Calu3 (cell line): Measurements from ENCODE around the gene WDR74. TPM values are rescaled to one million over a fixed set of nuclear protein-coding genes. Genes with fewer than 3 reads are reported as not detected.
A peak's percentile ranks its signal among the peaks of the same experiment; 100 is the strongest.

ENCODE experiments used
- BruUV-seq: library from RNA; stranded (reverse); fragments of 400-500 nt; replicated peaks from 2 replicates; lab custom pipeline; 2021; lab: Mats Ljungman, UMichigan
- CTCF ChIA-PET: fragments of 300-600 bp; sonication (Branson Sonifier 250); formaldehyde crosslinking; loops from one replicate; lab custom pipeline; 2022; ENCODE audit warnings: antibody characterized with exemption; lab: Charles Lee
- DNase-seq: peaks from one replicate; pipeline ENCODE4 v3.0.0; 2022
- H3K27ac Mint-ChIP-seq: one replicate; pipeline ENCODE4 v1.8.0; 2022; ENCODE audit warnings: mixed read lengths; ENCODE audit not compliant: unreplicated experiment
- H3K27me3 Mint-ChIP-seq: one replicate; pipeline ENCODE4 v1.8.0; 2022; ENCODE audit warnings: mixed read lengths; ENCODE audit not compliant: unreplicated experiment
- H3K36me3 Mint-ChIP-seq: one replicate; pipeline ENCODE4 v1.8.0; 2022; ENCODE audit warnings: mild to moderate bottlenecking, moderate library complexity, mixed read lengths; ENCODE audit not compliant: insufficient read depth, unreplicated experiment
- H3K4me1 Mint-ChIP-seq: one replicate; pipeline ENCODE4 v1.8.0; 2022; ENCODE audit warnings: mild to moderate bottlenecking, low read depth, mixed read lengths; ENCODE audit not compliant: unreplicated experiment
- H3K4me3 Mint-ChIP-seq: one replicate; pipeline ENCODE4 v1.8.0; 2022; ENCODE audit warnings: mild to moderate bottlenecking, low read depth, moderate library complexity, mixed read lengths; ENCODE audit not compliant: unreplicated experiment
- H3K9me3 Mint-ChIP-seq: one replicate; pipeline ENCODE4 v1.8.0; 2022; ENCODE audit warnings: low read depth, mixed read lengths; ENCODE audit not compliant: unreplicated experiment
- intact Hi-C: fragments of 100-400 bp; cut with micrococcal nuclease; formaldehyde crosslinking; loops from one replicate; pipeline ENCODE4 v1.10.0; 2022; ENCODE audit not compliant: unreplicated experiment
- total RNA-seq: library from RNA; stranded (reverse); gene quantifications from 2 replicates; pipeline ENCODE4 v1.2.3, GENCODE V29; 2022
- TF ChIP-seq, protein P1 (sequence below): fragments of 200-600 bp; IDR thresholded peaks from one replicate; pipeline ENCODE4 v1.8.0; 2022; ENCODE audit warnings: antibody characterized with exemption; ENCODE audit not compliant: unreplicated experiment

The WDR74 gene
- total RNA-seq, 1 experiment from 2014 or later = 87.7 TPM

DNA sequence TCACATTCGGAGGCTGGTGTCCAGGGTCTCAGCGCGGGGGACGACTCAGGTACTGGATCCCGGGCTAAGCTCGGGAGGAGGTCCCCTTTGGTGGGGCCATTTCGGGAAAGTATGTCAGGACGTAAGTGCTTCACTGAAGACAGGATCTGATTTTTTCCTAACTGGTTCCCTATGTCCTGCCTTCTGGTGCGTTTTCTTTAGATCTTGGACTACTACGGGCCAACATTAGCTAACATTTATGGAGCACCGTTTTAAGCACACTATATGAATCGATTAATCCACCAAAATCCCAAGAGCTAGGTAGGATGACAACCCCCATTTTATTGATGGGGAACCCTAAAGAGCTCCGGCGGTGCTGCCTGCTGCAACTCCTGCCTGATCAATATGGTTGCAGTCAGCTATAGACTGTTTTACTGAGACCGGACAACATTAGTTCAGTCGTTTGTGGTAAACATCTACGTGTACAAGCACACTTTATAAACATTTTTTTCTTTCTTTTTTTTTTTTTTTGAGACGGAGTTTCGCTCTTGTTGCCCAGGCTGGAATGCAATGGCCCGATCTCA lies 17.0 kb upstream of the WDR74 start:
- peaks cover 74% of the 10 kb centered on the region for H3K36me3 Mint-ChIP-seq
- CTCF ChIA-PET = interaction anchor here (0.7 to 1.2 kb wide), 3 partner anchors 11 to 28 kb away, joined by 3 to 4 read pairs (median 3); no protein-coding TSS in a partner anchor
- no peaks in the 10 kb centered on the region for H3K27me3 Mint-ChIP-seq
- TSS peak; percentile 89 for BruUV-seq
- peaks cover 42% of the 10 kb centered on the region for H3K4me1 Mint-ChIP-seq
- intact Hi-C loops = no loop called here
- no peaks in the 10 kb centered on the region for H3K9me3 Mint-ChIP-seq
- no peak for DNase-seq
- TF ChIP-seq, protein P1, sequence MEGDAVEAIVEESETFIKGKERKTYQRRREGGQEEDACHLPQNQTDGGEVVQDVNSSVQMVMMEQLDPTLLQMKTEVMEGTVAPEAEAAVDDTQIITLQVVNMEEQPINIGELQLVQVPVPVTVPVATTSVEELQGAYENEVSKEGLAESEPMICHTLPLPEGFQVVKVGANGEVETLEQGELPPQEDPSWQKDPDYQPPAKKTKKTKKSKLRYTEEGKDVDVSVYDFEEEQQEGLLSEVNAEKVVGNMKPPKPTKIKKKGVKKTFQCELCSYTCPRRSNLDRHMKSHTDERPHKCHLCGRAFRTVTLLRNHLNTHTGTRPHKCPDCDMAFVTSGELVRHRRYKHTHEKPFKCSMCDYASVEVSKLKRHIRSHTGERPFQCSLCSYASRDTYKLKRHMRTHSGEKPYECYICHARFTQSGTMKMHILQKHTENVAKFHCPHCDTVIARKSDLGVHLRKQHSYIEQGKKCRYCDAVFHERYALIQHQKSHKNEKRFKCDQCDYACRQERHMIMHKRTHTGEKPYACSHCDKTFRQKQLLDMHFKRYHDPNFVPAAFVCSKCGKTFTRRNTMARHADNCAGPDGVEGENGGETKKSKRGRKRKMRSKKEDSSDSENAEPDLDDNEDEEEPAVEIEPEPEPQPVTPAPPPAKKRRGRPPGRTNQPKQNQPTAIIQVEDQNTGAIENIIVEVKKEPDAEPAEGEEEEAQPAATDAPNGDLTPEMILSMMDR = no peak
- peak overlapping the region; percentile 61 for H3K4me3 Mint-ChIP-seq
- H3K27ac Mint-ChIP-seq = peak overlapping the region; percentile 98

DNA sequence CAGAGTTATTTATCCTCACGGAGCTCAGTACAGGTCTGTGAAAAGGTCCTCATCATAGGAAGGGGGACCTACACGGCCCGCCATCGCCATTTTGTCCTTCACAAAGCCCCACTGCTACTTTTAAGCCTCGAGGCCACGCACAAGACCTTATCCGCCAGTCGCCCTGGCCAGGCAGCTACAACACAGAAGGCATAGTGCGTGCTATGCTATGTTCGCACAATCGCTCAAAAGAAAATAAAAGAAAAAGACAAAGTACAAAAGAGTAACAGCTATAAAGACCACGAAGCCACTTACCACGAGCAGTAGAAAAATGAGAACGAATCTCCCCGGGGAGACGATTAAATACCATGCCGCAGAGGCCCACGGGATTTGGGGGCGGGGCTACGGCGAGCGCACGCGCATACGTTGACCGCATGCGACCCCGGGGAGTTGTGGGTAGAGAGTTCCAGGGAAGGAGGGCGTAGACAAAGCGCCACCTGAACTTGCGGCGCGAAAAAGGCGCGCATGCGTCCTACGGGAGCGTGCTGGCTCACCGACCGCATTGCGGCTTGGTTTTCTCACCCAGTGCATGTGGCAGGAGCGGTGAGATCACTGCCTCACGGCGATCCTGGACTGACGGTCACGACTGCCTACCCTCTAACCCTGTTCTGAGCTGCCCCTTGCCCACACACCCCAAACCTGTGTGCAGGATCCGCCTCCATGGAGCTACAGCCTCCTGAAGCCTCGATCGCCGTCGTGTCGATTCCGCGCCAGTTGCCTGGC lies 16.4 kb upstream of the WDR74 start:
- peak; percentile 97 for DNase-seq
- CTCF ChIA-PET = interaction anchor here (0.6 to 1.2 kb wide), 5 partner anchors 20 to 1330 kb away, joined by 3 to 6 read pairs (median 3); partner anchors contain the start of gene STIP1
- TF ChIP-seq, protein P1 = no peak
- H3K9me3 Mint-ChIP-seq = no peaks in the 10 kb centered on the region
- peaks cover 80% of the 10 kb centered on the region for H3K36me3 Mint-ChIP-seq
- H3K27ac Mint-ChIP-seq = peak overlapping the region; percentile 98
- H3K4me1 Mint-ChIP-seq = peaks cover 43% of the 10 kb centered on the region
- intact Hi-C loops = no loop called here
- no peaks in the 10 kb centered on the region for H3K27me3 Mint-ChIP-seq
- peak overlapping the region; percentile 61 for H3K4me3 Mint-ChIP-seq
- no TSS peak for BruUV-seq

DNA sequence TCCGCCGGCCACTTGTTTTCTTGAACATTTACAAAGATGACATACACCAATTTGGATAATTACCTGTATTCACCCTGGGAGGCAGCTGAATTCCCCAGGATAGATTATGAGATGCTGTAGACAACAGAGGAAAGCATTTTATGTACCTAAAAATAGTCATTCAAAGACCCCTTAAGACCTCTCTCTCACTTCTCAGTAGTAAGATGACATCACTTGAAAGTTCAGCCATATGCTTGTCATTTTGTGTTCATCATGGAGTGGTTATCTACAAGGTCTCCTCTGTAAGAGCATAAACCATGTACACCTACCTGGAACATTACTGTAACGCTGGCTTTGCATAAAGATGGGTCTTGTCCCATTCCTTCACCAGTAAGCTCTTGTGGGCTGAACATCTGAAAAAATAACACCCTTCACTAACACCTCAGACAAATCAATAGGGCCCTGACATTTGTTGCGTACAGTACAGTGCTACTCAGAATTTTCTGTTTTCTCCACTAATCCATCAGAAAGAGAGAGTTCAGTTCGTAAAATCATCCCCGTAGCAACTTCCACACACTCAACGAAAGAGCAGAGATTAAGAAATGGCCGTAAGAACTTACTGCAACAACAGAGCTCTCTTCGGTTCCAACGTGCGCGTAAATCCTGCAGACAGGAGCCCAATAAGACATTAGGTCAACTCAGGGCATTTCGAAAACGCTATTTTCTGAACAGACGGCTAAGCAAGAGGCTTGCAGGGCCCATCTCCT lies 15.6 kb upstream of the WDR74 start:
- H3K9me3 Mint-ChIP-seq = no peaks in the 10 kb centered on the region
- DNase-seq = no peak
- H3K27ac Mint-ChIP-seq = peak overlapping the region; percentile 98
- intact Hi-C loops = no loop called here
- BruUV-seq = TSS peak; percentile 57
- TF ChIP-seq, protein P1 = no peak
- peaks cover 87% of the 10 kb centered on the region for H3K36me3 Mint-ChIP-seq
- peaks cover 43% of the 10 kb centered on the region for H3K4me1 Mint-ChIP-seq
- CTCF ChIA-PET = interaction anchor here (0.6 to 1.2 kb wide), 6 partner anchors 21 to 1331 kb away, joined by 3 to 6 read pairs (median 3); partner anchors contain the start of gene STIP1
- no peaks in the 10 kb centered on the region for H3K27me3 Mint-ChIP-seq
- peak overlapping the region; percentile 61 for H3K4me3 Mint-ChIP-seq

DNA sequence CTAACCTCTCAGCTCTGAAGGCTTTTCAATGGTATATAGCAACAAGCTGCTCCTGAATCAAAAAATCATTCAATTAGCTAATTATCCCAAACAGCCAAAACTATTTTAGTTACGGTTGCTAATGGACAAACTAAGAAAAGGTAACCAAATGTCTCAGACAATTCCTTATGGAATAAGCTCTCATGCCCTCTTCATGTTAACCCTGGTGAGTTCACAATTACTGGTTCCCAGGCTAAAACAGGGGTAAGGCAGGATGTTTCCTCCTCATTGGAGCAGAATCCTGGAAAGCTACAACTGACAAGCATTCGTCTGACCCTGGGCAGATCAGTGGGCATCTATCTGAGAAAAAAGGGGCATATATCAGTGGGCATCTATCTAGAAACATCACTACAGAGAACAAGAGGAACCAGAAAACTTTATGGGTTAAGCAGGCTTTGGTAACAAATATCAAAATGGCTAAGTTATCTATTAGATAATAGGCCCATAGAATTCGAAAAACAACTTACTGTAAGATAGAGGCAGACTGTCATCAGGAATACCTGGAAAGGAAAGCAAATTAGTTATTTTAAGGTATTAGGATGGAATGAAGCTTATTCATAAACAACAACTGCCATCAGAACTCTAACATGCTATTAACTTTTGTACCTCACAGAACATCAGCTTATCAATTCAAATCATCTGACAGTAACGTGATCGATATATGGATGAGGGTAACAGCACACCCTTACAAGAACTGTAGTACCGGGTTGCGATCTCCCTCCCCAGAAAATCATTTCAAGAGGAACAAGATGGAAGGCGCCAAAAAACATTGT lies 14.8 kb upstream of the WDR74 start:
- Mint-ChIP-seq H3K27me3 (no peaks in the 10 kb centered on the region), H3K27ac (peak overlapping the region; percentile 98), H3K9me3 (no peaks in the 10 kb centered on the region), H3K4me3 (peak overlapping the region; percentile 61), H3K36me3 (peaks cover 83% of the 10 kb centered on the region), H3K4me1 (peaks cover 43% of the 10 kb centered on the region)
- intact Hi-C loops = no loop called here
- TF ChIP-seq, protein P1 = no peak
- BruUV-seq = no TSS peak
- DNase-seq = no peak
- CTCF ChIA-PET = interaction anchor here (0.6 kb wide), 1 partner anchor 199 kb away, joined by 3 read pairs; no protein-coding TSS in a partner anchor
